Common myeloid progenitor, CD34-positive (primary cell): ENCODE data around the gene PDZK1.
"Not testable (repeated sequence)": the region's sequence is repeated elsewhere in the genome, so short reads cannot be mapped to it uniquely, and the experiment has no call there.

Source experiments
- CTCF ChIA-PET: fragments of 350-600 bp; sonication (Branson Sonifier 250); formaldehyde crosslinking; loops from one replicate; lab custom pipeline; 2021; ENCODE audit warnings: antibody characterized with exemption; lab: Charles Lee
- POLR2A ChIA-PET: fragments of 350-600 bp; sonication (Branson Sonifier 250); formaldehyde crosslinking; loops from one replicate; lab custom pipeline; 2021; ENCODE audit warnings: antibody characterized with exemption; lab: Charles Lee
- DNase-seq, 3 donors: peaks; one replicate each; pipeline versions ENCODE4 v3.0.0 to v3.0.0-alpha.2; 2013
- H3K27ac ChIP-seq, 2 experiments: 1 replicate in 1 of 2; 2 replicates in 1 of 2; pipeline ENCODE4 v1.7.0; 2013; ENCODE audit warnings: inconsistent platforms in 2 of 2, low read length in 2 of 2, mild to moderate bottlenecking in 2 of 2, low read depth in 1 of 2, moderate library complexity in 1 of 2; ENCODE audit not compliant: severe bottlenecking in 2 of 2, insufficient read depth in 1 of 2, poor library complexity in 1 of 2
- H3K27me3 ChIP-seq, 5 experiments: replicated peaks in 2 of 5; 1 replicate in 3 of 5; 2 replicates in 2 of 5; pipeline versions ENCODE4 v1.6.1 to v1.7.0; 2013; ENCODE audit warnings: low read length in 4 of 5, mild to moderate bottlenecking in 2 of 5, moderate library complexity in 2 of 5, inconsistent platforms in 1 of 5; ENCODE audit not compliant: insufficient read depth in 5 of 5, control insufficient read depth in 4 of 5
- H3K36me3 ChIP-seq, 4 experiments: 1 replicate in 2 of 4; 2 replicates in 2 of 4; pipeline versions ENCODE4 v1.6.1 to v1.7.0; 2013; ENCODE audit warnings: low read length in 3 of 4, control low read depth in 1 of 4, mild to moderate bottlenecking in 1 of 4; ENCODE audit not compliant: control insufficient read depth in 4 of 4, insufficient read depth in 4 of 4
- H3K4me1 ChIP-seq, 4 experiments: 1 replicate in 3 of 4; 2 replicates in 1 of 4; pipeline versions ENCODE4 v1.6.1 to v1.7.1; 2013; ENCODE audit warnings: low read length in 3 of 4, mild to moderate bottlenecking in 3 of 4, control low read depth in 1 of 4, inconsistent platforms in 1 of 4, moderate library complexity in 1 of 4; ENCODE audit not compliant: control insufficient read depth in 4 of 4, insufficient read depth in 4 of 4; ENCODE audit errors: control extremely low read depth in 1 of 4
- H3K4me3 ChIP-seq, 7 experiments: 1 replicate in 4 of 7; 2 replicates in 3 of 7; pipeline versions ENCODE4 v1.5.1 to v1.7.0; 2013; ENCODE audit warnings: mild to moderate bottlenecking in 7 of 7, low read length in 6 of 7, moderate library complexity in 6 of 7, inconsistent platforms in 2 of 7, low read depth in 2 of 7, control low read depth in 1 of 7; ENCODE audit not compliant: insufficient read depth in 4 of 7, control insufficient read depth in 1 of 7; ENCODE audit errors: extremely low read depth in 1 of 7
- H3K9me3 ChIP-seq, 5 experiments: 1 replicate in 4 of 5; 2 replicates in 1 of 5; pipeline versions ENCODE4 v1.6.1 to v1.7.1; 2013; ENCODE audit warnings: low read length in 4 of 5, mild to moderate bottlenecking in 2 of 5, inconsistent platforms in 1 of 5, low read depth in 1 of 5, moderate library complexity in 1 of 5; ENCODE audit not compliant: control insufficient read depth in 4 of 5, insufficient read depth in 2 of 5; ENCODE audit errors: control extremely low read depth in 1 of 5
- WGBS: methylation state at CpG from one replicate; pipeline ENCODE4 v1.1.5; 2013; ENCODE audit not compliant: insufficient coverage; 5-methylcytosine and 5-hydroxymethylcytosine counted together

The PDZK1 gene

DNA sequence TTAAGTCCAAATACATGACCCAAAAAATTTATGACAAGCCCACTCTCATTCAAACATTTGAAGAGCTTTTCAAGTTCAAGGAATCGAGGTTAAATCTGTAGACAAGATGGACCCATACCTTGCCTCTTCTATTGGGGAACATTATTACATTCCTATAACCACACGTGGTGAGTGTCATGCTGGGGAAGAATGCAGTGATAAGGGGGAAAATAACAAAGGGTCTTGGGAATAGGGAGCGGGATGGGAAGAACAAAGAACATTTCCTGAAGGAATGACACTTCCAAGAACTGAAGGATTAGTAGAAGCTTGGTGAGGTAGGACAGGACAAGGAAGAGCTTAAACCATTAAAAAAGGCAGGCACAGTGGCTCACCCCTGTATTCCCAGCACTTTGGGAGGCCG, 18.8 kb downstream of the PDZK1 start:
- Histone ChIP-seq H3K4me1 (peaks cover 0 to 16% (median 14%) of the 10 kb centered on the region in 4 experiments), H3K27me3 (no peaks in the 10 kb centered on the region), H3K9me3 (no peaks in the 10 kb centered on the region), H3K36me3 (no peaks in the 10 kb centered on the region), H3K27ac (no peak overlapping the region), H3K4me3 (no peak overlapping the region)
- no peak for DNase-seq
- ChIA-PET CTCF (no interaction called here), POLR2A (no interaction called here)
- WGBS, result 100% methylated on average over 2 of the region's 4 CpGs

GRCh38 chr1:145686078-145686477, 21.1 kb downstream of the PDZK1 start:
- H3K9me3 ChIP-seq, H3K4me3 ChIP-seq, DNase-seq, H3K27me3 ChIP-seq, POLR2A ChIA-PET, H3K36me3 ChIP-seq, H3K27ac ChIP-seq, CTCF ChIA-PET: not testable (repeated sequence)
- no CpG with 5 or more reads among the region's 1 CpG for WGBS
- peaks cover 0 to 15% (median 11%) of the 10 kb centered on the region in 4 experiments for H3K4me1 ChIP-seq

DNA sequence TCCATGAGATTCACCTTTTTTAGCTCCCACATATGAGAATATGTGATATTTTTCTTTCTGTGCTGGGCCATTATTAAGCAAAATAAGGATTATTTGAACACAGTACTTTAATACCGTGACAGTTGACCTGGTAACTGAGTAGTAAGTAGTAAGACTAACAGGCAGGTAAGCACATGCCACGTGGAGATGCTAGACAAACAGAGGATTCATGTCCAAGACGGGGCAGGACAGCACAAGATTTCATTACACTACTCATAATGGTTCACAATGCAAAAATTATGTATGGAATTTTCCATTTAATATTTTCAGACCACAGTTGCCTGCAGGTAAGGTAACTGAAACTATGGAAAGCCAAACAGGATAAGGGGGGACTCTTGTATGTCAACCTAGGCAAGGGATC, 22.3 kb downstream of the PDZK1 start:
- H3K27me3 ChIP-seq, DNase-seq, H3K4me1 ChIP-seq, H3K36me3 ChIP-seq, POLR2A ChIA-PET, H3K9me3 ChIP-seq, H3K4me3 ChIP-seq, CTCF ChIA-PET, H3K27ac ChIP-seq: not testable (repeated sequence)
- WGBS, result no CpG with 5 or more reads among the region's 3 CpGs

DNA sequence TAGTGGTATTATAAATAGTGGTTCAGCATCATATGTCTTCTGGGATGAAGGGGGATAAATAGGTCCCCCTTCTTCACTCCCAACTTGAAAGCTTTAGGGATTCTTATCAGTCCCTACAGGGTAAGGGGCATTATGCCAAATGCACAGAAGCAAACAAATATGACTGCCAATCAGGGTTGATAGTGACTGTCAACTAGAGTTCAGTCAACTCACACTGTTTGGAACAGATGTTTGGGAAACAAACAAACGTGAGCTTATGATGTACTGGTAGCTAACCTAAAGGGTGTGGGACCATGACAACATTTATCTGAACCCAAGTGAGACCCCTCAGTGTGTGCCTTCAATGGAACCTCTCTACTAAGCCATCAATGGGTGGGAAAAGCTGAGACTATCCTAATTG, 34.0 kb downstream of the PDZK1 start:
- POLR2A ChIA-PET, CTCF ChIA-PET, H3K4me1 ChIP-seq, H3K27ac ChIP-seq, H3K4me3 ChIP-seq, DNase-seq, H3K27me3 ChIP-seq, H3K9me3 ChIP-seq, H3K36me3 ChIP-seq: not testable (repeated sequence)
- WGBS, result no CpG with 5 or more reads among the region's 1 CpG

DNA sequence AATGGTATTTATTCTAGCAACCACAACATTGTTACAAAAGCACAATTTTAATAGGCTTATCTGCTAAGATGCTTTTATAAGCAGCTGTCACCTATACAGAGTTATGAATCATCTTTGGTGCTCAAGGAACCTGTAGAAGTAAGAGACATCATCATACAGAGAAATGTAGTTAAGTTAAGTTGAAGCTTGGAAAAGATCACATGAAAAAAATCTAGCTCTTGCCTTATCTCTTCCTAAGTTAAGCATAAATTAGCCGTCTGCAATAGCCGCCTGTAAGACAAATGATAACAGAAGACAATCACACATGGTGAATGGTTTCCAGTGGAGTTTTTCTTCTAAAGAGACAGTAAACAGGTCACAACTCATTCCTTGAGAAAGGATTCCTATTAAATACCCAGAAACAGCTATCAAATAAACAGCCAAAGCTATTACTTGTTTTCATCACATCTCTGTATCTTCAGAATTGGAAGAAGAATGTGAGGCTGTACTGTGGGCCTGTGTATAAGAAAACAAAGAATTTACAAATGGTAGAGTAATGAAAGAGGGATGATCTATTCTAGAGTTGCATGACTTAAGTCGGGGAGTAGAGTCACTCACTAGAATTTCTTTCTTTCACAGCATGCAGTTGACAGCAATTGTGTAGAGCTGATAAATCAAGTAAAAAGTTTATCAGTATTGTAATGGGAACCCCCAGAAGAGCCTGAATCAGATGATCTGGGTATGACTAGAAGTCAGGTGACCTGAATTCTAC, 36.0 kb downstream of the PDZK1 start:
- H3K4me1 ChIP-seq, H3K4me3 ChIP-seq, POLR2A ChIA-PET, DNase-seq, H3K9me3 ChIP-seq, H3K27me3 ChIP-seq, H3K27ac ChIP-seq, H3K36me3 ChIP-seq, CTCF ChIA-PET: not testable (repeated sequence)
- no CpG with 5 or more reads among the region's 3 CpGs for WGBS

- H3K27ac ChIP-seq, H3K27me3 ChIP-seq, H3K36me3 ChIP-seq, H3K4me3 ChIP-seq, DNase-seq, H3K9me3 ChIP-seq, CTCF ChIA-PET, H3K4me1 ChIP-seq, POLR2A ChIA-PET: not testable (repeated sequence)
- 20% methylated on average over 1 of the region's 4 CpGs for WGBS
These were observed 42.2 kb downstream of the PDZK1 start for GRCh38 chr1:145665015-145665414.

GRCh38 chr1:145662502-145662901, 44.7 kb downstream of the PDZK1 start:
- peak in 2 of 3 donors; percentile 2 to 13 for DNase-seq
- WGBS, result no CpG with 5 or more reads among the region's 2 CpGs
- H3K27me3 ChIP-seq, H3K36me3 ChIP-seq, H3K27ac ChIP-seq, H3K4me3 ChIP-seq, CTCF ChIA-PET, H3K4me1 ChIP-seq, H3K9me3 ChIP-seq, POLR2A ChIA-PET: not testable (repeated sequence)
